GM18519 (cell line): ENCODE data around the gene ZSCAN25.
A peak's percentile ranks its signal among the peaks of the same experiment; 100 is the strongest.
"Not testable (repeated sequence)": the region's sequence is repeated elsewhere in the genome, so short reads cannot be mapped to it uniquely, and the experiment has no call there.

Experiments used
- ATAC-seq: cut with Tn5 transposase; IDR thresholded peaks from one replicate; pipeline ENCODE4 v1.9.1; 2021; ENCODE audit warnings: mild to moderate bottlenecking, moderate library complexity; ENCODE audit not compliant: unreplicated experiment, low FRiP score

ZSCAN25 gene

GRCh38 chr7:99616359-99617191, at the start of gene ZSCAN25:
ZSCAN25 (plus strand) TSS chr7:99616946; CDS start chr7:99619607, 2,661 bp downstream.
- ATAC-seq = peak; percentile 76

GRCh38 chr7:99568770-99569169, 48.0 kb upstream of the ZSCAN25 start:
- not testable (repeated sequence) for ATAC-seq

- no peak for ATAC-seq
Observed at GRCh38 chr7:99571768-99572167, 45.0 kb upstream of the ZSCAN25 start.

- ATAC-seq = no peak
Observed at GRCh38 chr7:99573257-99573656, 43.5 kb upstream of the ZSCAN25 start.

- no peak for ATAC-seq
Observed at GRCh38 chr7:99576251-99576650, 40.5 kb upstream of the ZSCAN25 start.

GRCh38 chr7:99579281-99579955, 37.3 kb upstream of the ZSCAN25 start:
- no peak for ATAC-seq

GRCh38 chr7:99579956-99580777, 36.6 kb upstream of the ZSCAN25 start:
- no peak for ATAC-seq

- ATAC-seq = not testable (repeated sequence)
Observed at GRCh38 chr7:99580778-99581332, 35.9 kb upstream of the ZSCAN25 start.

- no peak for ATAC-seq
Observed at GRCh38 chr7:99588868-99589267, 27.9 kb upstream of the ZSCAN25 start.

- no peak for ATAC-seq
Observed at GRCh38 chr7:99594948-99595745, 21.6 kb upstream of the ZSCAN25 start.

- ATAC-seq = no peak
Observed at GRCh38 chr7:99596408-99596955, 20.3 kb upstream of the ZSCAN25 start.

- ATAC-seq = no peak
Observed at GRCh38 chr7:99597762-99598501, 18.8 kb upstream of the ZSCAN25 start, which contains the start of gene TMEM225B. TMEM225B (plus strand) TSS chr7:99598267; CDS start chr7:99604389, 6,122 bp downstream.

- ATAC-seq = no peak
Observed at GRCh38 chr7:99599836-99600235, 16.9 kb upstream of the ZSCAN25 start.

GRCh38 chr7:99601656-99602310, 15.0 kb upstream of the ZSCAN25 start:
- no peak for ATAC-seq

GRCh38 chr7:99605527-99605926, 11.2 kb upstream of the ZSCAN25 start:
- ATAC-seq = no peak

- ATAC-seq = no peak
Observed at GRCh38 chr7:99606531-99606930, 10.2 kb upstream of the ZSCAN25 start.

GRCh38 chr7:99607548-99607947, 9.2 kb upstream of the ZSCAN25 start:
- no peak for ATAC-seq

- no peak for ATAC-seq
Observed at GRCh38 chr7:99614495-99614894, 2.3 kb upstream of the ZSCAN25 start.
